ENCODE measurements around the gene IFNLR1.

Gene IFNLR1

DNA sequence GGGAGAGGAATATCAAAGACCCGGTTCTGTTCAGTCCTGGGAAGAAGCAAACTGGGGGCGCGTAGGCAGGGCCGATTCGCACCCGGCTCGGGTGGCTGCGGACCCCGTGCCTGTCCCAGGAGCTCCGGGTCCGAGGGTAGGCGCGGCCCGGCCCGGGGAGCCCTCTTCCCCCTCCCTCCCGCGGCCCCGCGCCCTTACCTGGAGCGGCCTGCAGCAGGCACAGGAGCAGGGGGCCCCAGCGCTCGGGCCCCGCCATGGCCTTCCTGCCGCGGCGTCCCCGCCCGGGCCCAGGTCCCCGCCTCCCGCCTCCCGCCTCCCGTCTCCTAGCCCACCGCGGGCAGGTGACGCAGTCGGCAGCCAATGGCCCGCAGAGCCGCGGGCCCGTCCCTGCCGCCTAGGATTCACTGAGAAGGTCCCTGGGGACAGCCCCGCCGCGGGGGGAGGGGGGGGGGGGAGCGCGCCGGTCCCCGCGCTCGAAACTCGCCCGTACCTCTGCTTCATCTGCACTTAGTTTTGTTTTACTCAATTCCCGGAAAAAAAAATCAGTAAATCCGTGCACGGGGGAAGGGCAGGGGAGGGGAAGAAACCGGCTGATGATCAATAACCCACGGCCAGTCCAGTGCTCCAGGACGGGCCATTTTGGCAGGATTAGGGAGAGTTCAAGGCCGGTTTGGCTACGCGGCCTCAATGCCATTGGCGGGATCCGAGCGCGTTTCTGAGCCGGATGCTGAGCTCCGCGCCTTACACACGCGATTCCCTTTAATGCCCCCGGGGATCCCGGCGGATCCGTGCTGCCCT, at the start of gene IFNLR1:
TSS of gene IFNLR1 (minus strand) at position 297 of the 798 bp plus-strand sequence. CDS start at position 256, 41 bp downstream.
- DNase-seq (ENCODE audit: extremely low read depth, insufficient read length): peak; percentile 90
- TF ChIP-seq, protein P1, sequence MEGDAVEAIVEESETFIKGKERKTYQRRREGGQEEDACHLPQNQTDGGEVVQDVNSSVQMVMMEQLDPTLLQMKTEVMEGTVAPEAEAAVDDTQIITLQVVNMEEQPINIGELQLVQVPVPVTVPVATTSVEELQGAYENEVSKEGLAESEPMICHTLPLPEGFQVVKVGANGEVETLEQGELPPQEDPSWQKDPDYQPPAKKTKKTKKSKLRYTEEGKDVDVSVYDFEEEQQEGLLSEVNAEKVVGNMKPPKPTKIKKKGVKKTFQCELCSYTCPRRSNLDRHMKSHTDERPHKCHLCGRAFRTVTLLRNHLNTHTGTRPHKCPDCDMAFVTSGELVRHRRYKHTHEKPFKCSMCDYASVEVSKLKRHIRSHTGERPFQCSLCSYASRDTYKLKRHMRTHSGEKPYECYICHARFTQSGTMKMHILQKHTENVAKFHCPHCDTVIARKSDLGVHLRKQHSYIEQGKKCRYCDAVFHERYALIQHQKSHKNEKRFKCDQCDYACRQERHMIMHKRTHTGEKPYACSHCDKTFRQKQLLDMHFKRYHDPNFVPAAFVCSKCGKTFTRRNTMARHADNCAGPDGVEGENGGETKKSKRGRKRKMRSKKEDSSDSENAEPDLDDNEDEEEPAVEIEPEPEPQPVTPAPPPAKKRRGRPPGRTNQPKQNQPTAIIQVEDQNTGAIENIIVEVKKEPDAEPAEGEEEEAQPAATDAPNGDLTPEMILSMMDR (IDR thresholded peaks at IDR 0.05; ENCODE audit: insufficient read depth, low read length, poor library complexity, severe bottlenecking): no peak
- Histone ChIP-seq H3K27me3 (replicated peaks; ENCODE audit: control insufficient read depth, insufficient read depth, low read length) (no peaks in the 10 kb centered on the region), H3K36me3 (ENCODE audit: control insufficient read depth, insufficient read depth, low read length) (no peaks in the 10 kb centered on the region; the same call in 1 of the 2 replicates), H3K4me3 (replicated peaks; ENCODE audit: low read depth, low read length) (peak within 1 kb of the TSS; percentile 81)

DNA sequence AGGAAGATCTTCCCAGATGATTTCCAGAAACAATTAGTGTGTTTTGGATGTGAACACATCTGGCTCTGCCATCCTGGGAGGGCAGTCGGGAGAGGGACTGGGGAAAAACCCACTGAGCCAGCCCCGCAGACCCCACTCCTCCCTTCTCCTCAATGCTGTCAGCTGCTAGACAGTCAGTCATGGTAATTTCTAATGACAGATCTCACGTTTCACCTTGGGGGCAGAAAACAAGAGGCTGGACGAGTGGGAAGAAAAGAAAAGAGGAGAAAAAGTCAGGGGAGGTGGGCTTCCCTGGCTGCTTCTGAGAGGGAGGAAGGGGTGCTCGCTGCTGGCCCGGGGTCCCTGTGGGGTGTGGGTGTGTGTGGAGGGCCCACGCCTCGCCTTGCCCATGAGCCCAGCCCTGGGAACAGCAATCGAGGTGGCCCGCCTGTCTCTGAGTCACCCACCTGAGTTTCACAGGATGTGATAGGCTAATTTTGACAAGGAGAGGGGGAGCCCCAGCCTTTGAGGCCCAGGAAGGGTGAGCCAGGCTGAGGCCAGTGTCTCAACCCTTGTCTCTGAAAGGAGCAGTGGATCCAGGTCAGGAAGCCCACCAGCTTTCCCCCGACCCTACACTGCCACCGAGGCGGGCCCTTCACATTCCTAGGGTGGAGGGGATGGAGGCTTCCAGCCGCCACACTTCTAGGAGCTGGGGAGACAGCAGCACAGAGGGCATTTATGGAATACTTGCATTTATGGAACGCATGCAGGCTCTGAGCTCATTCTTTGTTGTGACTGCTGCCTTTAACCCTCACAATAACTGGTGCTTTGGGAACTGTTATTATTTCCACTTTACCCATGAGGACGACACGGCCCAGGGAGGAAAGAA, 49.1 kb upstream of the IFNLR1 start:
- Histone ChIP-seq H3K36me3 (ENCODE audit: control insufficient read depth, insufficient read depth, low read length) (no peaks in the 10 kb centered on the region), H3K4me3 (replicated peaks; ENCODE audit: low read depth, low read length) (no peak overlapping the region), H3K27me3 (replicated peaks; ENCODE audit: control insufficient read depth, insufficient read depth, low read length) (no peaks in the 10 kb centered on the region)
- peak; percentile 24 for DNase-seq (ENCODE audit: extremely low read depth, insufficient read length)
- TF ChIP-seq, protein P1 (IDR thresholded peaks at IDR 0.05; ENCODE audit: insufficient read depth, low read length, poor library complexity, severe bottlenecking): no peak

DNA sequence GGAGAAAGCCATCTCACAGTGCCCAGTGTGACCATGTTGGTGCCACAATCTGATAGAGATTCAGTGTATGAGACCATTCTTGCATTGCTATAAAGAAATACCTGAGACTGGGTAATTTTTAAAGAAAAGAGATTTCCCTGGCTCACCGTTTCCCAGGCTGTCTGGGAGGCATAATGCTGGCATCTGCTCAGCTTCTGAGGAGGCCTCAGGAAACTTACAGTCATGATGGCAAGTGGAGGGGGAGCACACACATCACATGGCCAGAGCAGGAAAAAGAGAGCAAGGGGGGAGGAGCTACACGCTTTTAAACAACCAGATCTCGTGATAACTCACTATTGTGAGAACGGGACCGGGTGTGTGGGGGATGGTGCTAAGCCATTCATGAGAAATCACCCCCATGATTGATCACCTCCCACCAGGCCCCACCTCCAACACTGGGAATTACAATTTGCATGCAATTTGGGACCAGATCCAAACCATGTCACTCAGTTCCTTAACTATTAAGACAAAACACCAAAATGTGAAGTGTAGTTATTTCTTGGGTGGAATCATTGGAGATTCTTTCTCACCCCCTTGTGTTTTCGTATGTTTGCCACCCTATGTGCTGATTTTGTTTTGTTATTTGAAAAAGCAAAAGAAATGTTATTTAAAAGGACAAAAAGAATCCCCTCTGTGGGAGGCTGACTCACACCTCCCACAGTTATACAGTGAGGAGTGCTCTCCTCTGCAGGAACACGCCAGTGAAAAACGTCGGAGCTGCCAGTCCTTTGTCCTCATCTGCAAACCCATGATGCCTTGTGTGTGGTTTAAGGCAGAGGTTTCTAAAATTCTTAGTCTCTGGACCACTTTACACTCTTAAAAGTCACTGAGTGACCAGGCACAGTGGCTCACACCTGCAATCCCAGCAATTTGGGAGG, 46.9 kb upstream of the IFNLR1 start:
- DNase-seq (ENCODE audit: extremely low read depth, insufficient read length): no peak
- Histone ChIP-seq H3K36me3 (ENCODE audit: control insufficient read depth, insufficient read depth, low read length) (no peaks in the 10 kb centered on the region), H3K27me3 (replicated peaks; ENCODE audit: control insufficient read depth, insufficient read depth, low read length) (no peaks in the 10 kb centered on the region), H3K4me3 (replicated peaks; ENCODE audit: low read depth, low read length) (no peak overlapping the region)
- TF ChIP-seq, protein P1 (IDR thresholded peaks at IDR 0.05; ENCODE audit: insufficient read depth, low read length, poor library complexity, severe bottlenecking): no peak

GRCh38 chr1:24231701-24232100, 44.6 kb upstream of the IFNLR1 start:
- DNase-seq (ENCODE audit: extremely low read depth, insufficient read length): no peak
- no peaks in the 10 kb centered on the region for H3K27me3 ChIP-seq (replicated peaks; ENCODE audit: control insufficient read depth, insufficient read depth, low read length)
- TF ChIP-seq, protein P1 (IDR thresholded peaks at IDR 0.05; ENCODE audit: insufficient read depth, low read length, poor library complexity, severe bottlenecking): no peak
- H3K4me3 ChIP-seq (replicated peaks; ENCODE audit: low read depth, low read length): no peak overlapping the region
- no peaks in the 10 kb centered on the region for H3K36me3 ChIP-seq (ENCODE audit: control insufficient read depth, insufficient read depth, low read length)

- Histone ChIP-seq H3K27me3 (replicated peaks; ENCODE audit: control insufficient read depth, insufficient read depth, low read length) (no peaks in the 10 kb centered on the region), H3K36me3 (ENCODE audit: control insufficient read depth, insufficient read depth, low read length) (no peaks in the 10 kb centered on the region), H3K4me3 (replicated peaks; ENCODE audit: low read depth, low read length) (no peak overlapping the region)
- DNase-seq (ENCODE audit: extremely low read depth, insufficient read length): peak; percentile 28
- TF ChIP-seq, protein P1 (IDR thresholded peaks at IDR 0.05; ENCODE audit: insufficient read depth, low read length, poor library complexity, severe bottlenecking): no peak
Observed at GRCh38 chr1:24228311-24228710, 41.2 kb upstream of the IFNLR1 start.
